HG03064 (cell line): ENCODE results near the gene CSAG1.
"Not testable (repeated sequence)": the region's sequence is repeated elsewhere in the genome, so short reads cannot be mapped to it uniquely, and the experiment has no call there.

Experiments
- ATAC-seq: cut with Tn5 transposase; IDR thresholded peaks from one replicate; pipeline ENCODE4 v1.9.1; 2021; ENCODE audit warnings: low read depth; ENCODE audit not compliant: unreplicated experiment

The CSAG1 gene

GRCh38 chrX:152733261-152733975 lies at the start of gene CSAG1, which contains the start of gene MAGEA12:
Gene CSAG1 (minus strand): TSS chrX:152733721. CDS start chrX:152732460, 1,261 bp downstream.
Gene MAGEA12 (plus strand): TSS chrX:152733757. CDS start chrX:152736162, 2,405 bp downstream.
- ATAC-seq = no peak

GRCh38 chrX:152769549-152770289 lies 36.2 kb upstream of the CSAG1 start, which contains the start of gene MAGEA6:
Gene MAGEA6 (minus strand): TSS chrX:152769689. CDS start chrX:152767650, 2,039 bp downstream.
- not testable (repeated sequence) for ATAC-seq

- ATAC-seq = not testable (repeated sequence)
Measured at GRCh38 chrX:152766562-152766961, 33.0 kb upstream of the CSAG1 start.

GRCh38 chrX:152761582-152761981 lies 28.1 kb upstream of the CSAG1 start:
- not testable (repeated sequence) for ATAC-seq

- ATAC-seq = not testable (repeated sequence)
Measured at GRCh38 chrX:152759544-152759943, 26.0 kb upstream of the CSAG1 start.

- not testable (repeated sequence) for ATAC-seq
Measured at GRCh38 chrX:152758918-152759317, 25.4 kb upstream of the CSAG1 start, which contains the start of gene CSAG3. Gene CSAG3 (plus strand): TSS chrX:152759218.

GRCh38 chrX:152754871-152755270 lies 21.4 kb upstream of the CSAG1 start:
- ATAC-seq = not testable (repeated sequence)

GRCh38 chrX:152753686-152754650 lies 20.4 kb upstream of the CSAG1 start, which contains the start of gene MAGEA2:
Gene MAGEA2 (minus strand): TSS chrX:152753842. CDS start chrX:152751363, 2,479 bp downstream.
- ATAC-seq = not testable (repeated sequence)

GRCh38 chrX:152738560-152738959 lies 5.0 kb upstream of the CSAG1 start:
- no peak for ATAC-seq

GRCh38 chrX:152736528-152736927 lies 3.0 kb upstream of the CSAG1 start:
- not testable (repeated sequence) for ATAC-seq

- no peak for ATAC-seq
Measured at GRCh38 chrX:152735860-152736511, 2.5 kb upstream of the CSAG1 start.

GRCh38 chrX:152735101-152735500 lies 1.6 kb upstream of the CSAG1 start:
- no peak for ATAC-seq

GRCh38 chrX:152734143-152734858 lies 780 bp upstream of the CSAG1 start:
- not testable (repeated sequence) for ATAC-seq

GRCh38 chrX:152725409-152725808 lies 8.1 kb downstream of the CSAG1 start:
- ATAC-seq = no peak

- not testable (repeated sequence) for ATAC-seq
Measured at GRCh38 chrX:152713815-152714787, 19.4 kb downstream of the CSAG1 start, which contains the start of gene MAGEA2B. Gene MAGEA2B (plus strand): TSS chrX:152714628. CDS start chrX:152717107, 2,479 bp downstream.

- ATAC-seq = not testable (repeated sequence)
Measured at GRCh38 chrX:152713195-152713594, 20.3 kb downstream of the CSAG1 start.

GRCh38 chrX:152709173-152709572 lies 24.3 kb downstream of the CSAG1 start, which contains the start of gene CSAG2:
Gene CSAG2 (minus strand): TSS chrX:152709273. CDS start chrX:152709112, 161 bp downstream.
- ATAC-seq = not testable (repeated sequence)
